HCT116 (cell line): Measurements from ENCODE around the gene KIRREL3.

Experiments used
- CTCF ChIP-seq, 3 experiments: fragments of 200-600 bp in 1 of 3; sonication (generic) in 1 of 3; IDR thresholded peaks in 2 of 3; conservative IDR thresholded peaks in 1 of 3; 2 replicates each; pipeline ENCODE4 v1.5.1; 2012 to 2017; ENCODE audit warnings: low read depth in 2 of 3, low read length in 2 of 3, antibody characterized with exemption in 1 of 3, borderline replicate concordance in 1 of 3, control low read depth in 1 of 3, mild to moderate bottlenecking in 1 of 3, mixed read lengths in 1 of 3, mixed run types in 1 of 3, moderate library complexity in 1 of 3; ENCODE audit not compliant: insufficient read depth in 1 of 3
- EZH2 ChIP-seq: fragments of 200-600 bp; sonication (generic); IDR thresholded peaks from 2 replicates; pipeline ENCODE4 v1.6.1; 2017; ENCODE audit warnings: antibody characterized with exemption, mixed run types
- POLR2A ChIP-seq: IDR thresholded peaks from 2 replicates; pipeline ENCODE4 v1.7.0; 2011; ENCODE audit warnings: borderline replicate concordance; ENCODE audit not compliant: insufficient read depth, insufficient read length; ENCODE audit errors: extremely low read depth
- POLR2AphosphoS5 ChIP-seq: IDR thresholded peaks from 2 replicates; pipeline ENCODE4 v1.6.1; 2011; ENCODE audit warnings: mild to moderate bottlenecking, low read depth, low read length, moderate library complexity
- SP1 ChIP-seq: IDR thresholded peaks from 2 replicates; pipeline ENCODE4 v1.6.1; 2012; ENCODE audit warnings: low read depth
- SRF ChIP-seq: IDR thresholded peaks from 2 replicates; pipeline ENCODE4 v1.6.1; 2012; ENCODE audit warnings: low read depth
- ZBTB33 ChIP-seq: IDR thresholded peaks from 2 replicates; pipeline ENCODE4 v1.6.1; 2011; ENCODE audit warnings: mild to moderate bottlenecking, low read length, moderate library complexity; ENCODE audit not compliant: insufficient replicate concordance; ENCODE audit errors: extremely low read depth

- TF ChIP-seq SRF (no peak), POLR2A (no peak), CTCF (IDR thresholded peaks at IDR 0.05 in 2 of 3, conservative IDR thresholded peaks at IDR 0.05 in 1 of 3; ENCODE audit: borderline replicate concordance in 1 of 3, insufficient read depth in 1 of 3, low read depth in 2 of 3, low read length in 2 of 3) (no peak), EZH2 (no peak), ZBTB33 (no peak), POLR2AphosphoS5 (no peak), SP1 (no peak)
Observed at GRCh38 chr11:126748100-126748791, 252.3 kb downstream of the KIRREL3 start.
